NCI-H2081 (cell line): ENCODE data around the gene SPRN.

ENCODE experiments used
- DNase-seq, 2 experiments: peaks; one replicate each; lab custom pipeline; 2025; lab: John Stamatoyannopoulos, UW

The SPRN gene

GRCh38 chr10:133405844-133406527 lies 18.4 kb downstream of the SPRN start:
- no peak for DNase-seq

- DNase-seq: no peak
These were observed 19.2 kb downstream of the SPRN start for GRCh38 chr10:133405272-133405671.

- no peak for DNase-seq
These were observed 20.6 kb downstream of the SPRN start for GRCh38 chr10:133403784-133404183.

- DNase-seq: no peak
These were observed 21.1 kb downstream of the SPRN start for GRCh38 chr10:133403359-133403758.

GRCh38 chr10:133401981-133402725 lies 22.3 kb downstream of the SPRN start:
- no peak for DNase-seq

- no peak for DNase-seq
These were observed 22.9 kb downstream of the SPRN start for GRCh38 chr10:133401500-133401899.

GRCh38 chr10:133400624-133401424 lies 23.6 kb downstream of the SPRN start:
- DNase-seq: no peak

- DNase-seq: no peak
These were observed 25.3 kb downstream of the SPRN start for GRCh38 chr10:133399123-133399601.

GRCh38 chr10:133397938-133398337 lies 26.5 kb downstream of the SPRN start:
- no peak for DNase-seq

GRCh38 chr10:133396035-133396624 lies 28.3 kb downstream of the SPRN start:
- no peak for DNase-seq

- no peak for DNase-seq
These were observed 29.6 kb downstream of the SPRN start for GRCh38 chr10:133394801-133395221.

GRCh38 chr10:133394064-133394663 lies 30.3 kb downstream of the SPRN start, which contains the start of gene MTG1:
TSS of gene MTG1 (plus strand) at chr10:133394157. CDS start at chr10:133394221, 64 bp downstream.
- DNase-seq: peak; percentile 85 to 87

GRCh38 chr10:133393401-133394063 lies 30.9 kb downstream of the SPRN start:
- DNase-seq: no peak

- no peak for DNase-seq
These were observed 32.5 kb downstream of the SPRN start for GRCh38 chr10:133391761-133392518.

GRCh38 chr10:133391249-133391635 lies 33.2 kb downstream of the SPRN start:
- DNase-seq: no peak

- no peak for DNase-seq
These were observed 33.7 kb downstream of the SPRN start for GRCh38 chr10:133390597-133391248.

- DNase-seq: no peak
These were observed 35.2 kb downstream of the SPRN start for GRCh38 chr10:133388973-133389818.

GRCh38 chr10:133388236-133388972 lies 36.0 kb downstream of the SPRN start:
- DNase-seq: no peak
